Peyer's patch (tissue), 4 donors: ENCODE data around the gene RAB40C.

Source experiments
- POLR2A ChIP-seq, 2 donors: fragments of 450-650 bp; IDR thresholded peaks; one replicate each; pipeline ENCODE4 v1.5.1; 2017; ENCODE audit warnings: antibody characterized with exemption in 2 of 2, mild to moderate bottlenecking in 2 of 2, moderate library complexity in 2 of 2
- TF ChIP-seq, protein P1 (sequence below), 6 experiments: fragments of 450-650 bp in 4 of 6; fragments of 200-600 bp in 2 of 6; sonication (generic) in 1 of 6; IDR thresholded peaks; one replicate each; pipeline ENCODE4 v1.5.1; 2017 to 2019; ENCODE audit warnings: antibody characterized with exemption in 6 of 6, mild to moderate bottlenecking in 3 of 6, moderate library complexity in 1 of 6

DNA sequence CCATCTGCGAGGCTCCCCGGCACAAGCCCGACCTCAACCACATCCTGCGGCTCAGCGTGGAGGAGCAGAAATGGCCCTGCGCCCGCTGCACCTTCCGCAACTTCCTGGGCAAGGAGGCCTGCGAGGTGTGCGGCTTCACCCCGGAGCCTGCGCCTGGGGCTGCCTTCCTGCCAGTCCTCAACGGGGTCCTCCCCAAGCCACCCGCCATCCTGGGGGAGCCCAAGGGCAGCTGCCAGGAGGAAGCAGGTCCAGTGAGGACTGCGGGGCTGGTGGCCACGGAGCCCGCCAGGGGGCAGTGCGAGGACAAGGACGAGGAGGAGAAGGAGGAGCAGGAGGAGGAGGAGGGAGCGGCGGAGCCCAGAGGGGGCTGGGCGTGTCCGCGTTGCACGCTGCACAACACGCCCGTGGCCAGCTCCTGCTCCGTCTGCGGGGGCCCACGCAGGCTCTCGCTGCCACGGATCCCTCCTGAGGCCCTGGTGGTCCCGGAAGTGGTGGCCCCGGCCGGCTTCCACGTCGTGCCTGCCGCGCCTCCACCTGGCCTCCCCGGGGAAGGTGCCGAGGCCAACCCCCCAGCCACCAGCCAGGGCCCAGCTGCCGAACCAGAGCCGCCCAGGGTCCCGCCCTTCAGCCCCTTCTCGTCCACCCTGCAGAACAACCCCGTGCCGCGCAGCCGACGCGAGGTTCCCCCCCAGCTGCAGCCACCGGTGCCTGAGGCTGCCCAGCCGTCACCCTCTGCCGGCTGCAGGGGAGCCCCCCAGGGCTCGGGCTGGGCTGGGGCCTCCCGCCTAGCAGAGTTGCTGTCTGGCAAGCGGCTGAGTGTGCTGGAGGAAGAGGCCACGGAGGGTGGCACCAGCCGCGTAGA lies 42.7 kb upstream of the RAB40C start:
- TF ChIP-seq, protein P1, sequence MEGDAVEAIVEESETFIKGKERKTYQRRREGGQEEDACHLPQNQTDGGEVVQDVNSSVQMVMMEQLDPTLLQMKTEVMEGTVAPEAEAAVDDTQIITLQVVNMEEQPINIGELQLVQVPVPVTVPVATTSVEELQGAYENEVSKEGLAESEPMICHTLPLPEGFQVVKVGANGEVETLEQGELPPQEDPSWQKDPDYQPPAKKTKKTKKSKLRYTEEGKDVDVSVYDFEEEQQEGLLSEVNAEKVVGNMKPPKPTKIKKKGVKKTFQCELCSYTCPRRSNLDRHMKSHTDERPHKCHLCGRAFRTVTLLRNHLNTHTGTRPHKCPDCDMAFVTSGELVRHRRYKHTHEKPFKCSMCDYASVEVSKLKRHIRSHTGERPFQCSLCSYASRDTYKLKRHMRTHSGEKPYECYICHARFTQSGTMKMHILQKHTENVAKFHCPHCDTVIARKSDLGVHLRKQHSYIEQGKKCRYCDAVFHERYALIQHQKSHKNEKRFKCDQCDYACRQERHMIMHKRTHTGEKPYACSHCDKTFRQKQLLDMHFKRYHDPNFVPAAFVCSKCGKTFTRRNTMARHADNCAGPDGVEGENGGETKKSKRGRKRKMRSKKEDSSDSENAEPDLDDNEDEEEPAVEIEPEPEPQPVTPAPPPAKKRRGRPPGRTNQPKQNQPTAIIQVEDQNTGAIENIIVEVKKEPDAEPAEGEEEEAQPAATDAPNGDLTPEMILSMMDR (IDR thresholded peaks at IDR 0.05), result peak in 4 of 6 experiments; percentile 40 to 77 (median 70)
- TF ChIP-seq POLR2A (IDR thresholded peaks at IDR 0.05), result no peak
